ENCODE data around the gene NRBF2. TPM values are rescaled to one million over a fixed set of nuclear protein-coding genes. Genes with fewer than 3 reads are reported as not detected.

NRBF2 gene
- total and polyA plus RNA-seq, 9 of the 15 experiments (the other 6 are each of a cell fraction or from before 2014, with no cell fraction given): 20.8 to 52.1 (median 30.5) TPM

GRCh38 chr10:63133056-63133820, at the start of gene NRBF2 (continued):
- TF ChIP-seq ZNF239 (CRISPR knock-in tag; IDR thresholded peaks at IDR 0.05) (no peak; the same call in 1 of the 2 replicates), GABPB2 (CRISPR knock-in tag; conservative IDR thresholded peaks at IDR 0.05) (no peak), HIVEP1 (CRISPR knock-in tag; IDR thresholded peaks at IDR 0.05) (peak; percentile 93), SNRNP70 (optimal IDR thresholded peaks at IDR 0.05; ENCODE audit: low read depth, low read length) (no peak), HMGXB4 (CRISPR knock-in tag; IDR thresholded peaks at IDR 0.05) (peak; percentile 65), ZNF277 (CRISPR knock-in tag; IDR thresholded peaks at IDR 0.05; ENCODE audit: borderline replicate concordance) (no peak), ZNF740 (CRISPR knock-in tag; IDR thresholded peaks at IDR 0.05) (0 out of 2 replicates have a peak, but pooled peaks have one; percentile 45), ZNF740 (tag; IDR thresholded peaks at IDR 0.05) (no peak), SUPT5H (IDR thresholded peaks at IDR 0.05) (peak; percentile 98), PTTG1 (tag; IDR thresholded peaks at IDR 0.05; ENCODE audit: low read depth) (no peak), ZNF79 (CRISPR knock-in tag; IDR thresholded peaks at IDR 0.05; ENCODE audit: low read depth) (no peak), CHD4 (IDR thresholded peaks at IDR 0.05; ENCODE audit: insufficient read depth, insufficient replicate concordance, low read depth, low read length, poor library complexity, severe bottlenecking) (no peak), NR1H2 (CRISPR knock-in tag; IDR thresholded peaks at IDR 0.05) (no peak), NR0B1 (IDR thresholded peaks at IDR 0.05; ENCODE audit: partially characterized antibody) (no peak), ZBTB49 (CRISPR knock-in tag; IDR thresholded peaks at IDR 0.05; ENCODE audit: borderline replicate concordance) (no peak), SNIP1 (IDR thresholded peaks at IDR 0.05; ENCODE audit: low read depth) (no peak), POLR3A (IDR thresholded peaks at IDR 0.05; ENCODE audit: borderline replicate concordance, extremely low read depth, insufficient read depth, insufficient read length) (no peak), GTF2E2 (tag; IDR thresholded peaks at IDR 0.05) (0 out of 2 replicates have a peak, but pooled peaks have one; percentile 45), ZNF551 (CRISPR knock-in tag; IDR thresholded peaks at IDR 0.05) (no peak)
